K562 (cell line): ENCODE results near the gene ST7. TPM values are rescaled to one million over a fixed set of nuclear protein-coding genes. Genes with fewer than 3 reads are reported as not detected.

Source experiments
- CBFA2T2 ChIP-seq: fragments of 450-650 bp; conservative IDR thresholded peaks from 2 replicates; pipeline ENCODE4 v1.6.1; 2017; ENCODE audit warnings: mild to moderate bottlenecking
- CCAR2 ChIP-seq: fragments of 200-400 bp; formaldehyde crosslinking; IDR thresholded peaks from 2 replicates; pipeline ENCODE4 v1.6.1; 2017; ENCODE audit warnings: mild to moderate bottlenecking, low read depth, low read length
- CEBPG ChIP-seq, 3 experiments: fragments of 200-800 bp in 1 of 3; sonication (Bioruptor generic) in 1 of 3; sonication (generic) in 1 of 3; formaldehyde crosslinking in 1 of 3; IDR thresholded peaks in 2 of 3; conservative IDR thresholded peaks in 1 of 3; 2 replicates each; pipeline versions ENCODE4 v1.6.1 to v1.8.0; 2016 to 2022; ENCODE audit warnings: missing compliant biosample characterization in 2 of 3, missing genetic modification characterization in 2 of 3, mild to moderate bottlenecking in 1 of 3, missing genetic modification reagents in 1 of 3
- HEY1 ChIP-seq: fragments of 250-450 bp; sonication (Bioruptor Pico); IDR thresholded peaks from 2 replicates; pipeline ENCODE4 v1.5.0; 2020; ENCODE audit warnings: mild to moderate bottlenecking, moderate library complexity, borderline replicate concordance
- HNRNPUL1 ChIP-seq: fragments of 200-400 bp; formaldehyde crosslinking; IDR thresholded peaks from 2 replicates; pipeline ENCODE4 v1.6.1; 2017; ENCODE audit warnings: low read length
- NFE2 ChIP-seq: IDR thresholded peaks from 2 replicates; pipeline ENCODE4 v1.6.1; 2014; ENCODE audit warnings: antibody characterized with exemption, low read depth
- POU5F1 ChIP-seq: fragments of 150-350 bp; IDR thresholded peaks from 2 replicates; pipeline ENCODE4 v1.6.1; 2014; ENCODE audit warnings: borderline replicate concordance, low read length, low read depth, mild to moderate bottlenecking; ENCODE audit not compliant: partially characterized antibody
- RCOR1 ChIP-seq, 2 experiments: IDR thresholded peaks; 2 replicates each; pipeline ENCODE4 v1.6.1; 2012; ENCODE audit warnings: low read depth in 2 of 2, low read length in 2 of 2, borderline replicate concordance in 1 of 2, improper control_type of control experiment in 1 of 2
- SIX5 ChIP-seq, 2 experiments: IDR thresholded peaks; 2 replicates each; pipeline ENCODE4 v1.6.1; 2011; ENCODE audit warnings: low read length in 2 of 2, borderline replicate concordance in 1 of 2, low read depth in 1 of 2, mild to moderate bottlenecking in 1 of 2, moderate library complexity in 1 of 2; ENCODE audit not compliant: insufficient read depth in 1 of 2
- SMAD1 ChIP-seq: fragments of 150-350 bp; IDR thresholded peaks from 2 replicates; pipeline ENCODE4 v1.6.1; 2014; ENCODE audit warnings: low read length, low read depth; ENCODE audit not compliant: partially characterized antibody
- TAF9B ChIP-seq: fragments of 450-650 bp; IDR thresholded peaks from 2 replicates; pipeline ENCODE4 v1.6.1; 2018; ENCODE audit warnings: mild to moderate bottlenecking; ENCODE audit not compliant: partially characterized antibody
- TEAD4 ChIP-seq, 2 experiments: sonication (generic) in 1 of 2; formaldehyde crosslinking in 1 of 2; IDR thresholded peaks; 2 replicates each; pipeline versions ENCODE4 v1.6.1 to v1.8.0; 2012 to 2022; ENCODE audit warnings: borderline replicate concordance in 1 of 2, inconsistent platforms in 1 of 2, low read length in 1 of 2, mild to moderate bottlenecking in 1 of 2, missing genetic modification reagents in 1 of 2
- ZNF717 ChIP-seq: fragments of 250-450 bp; sonication (Bioruptor Pico); IDR thresholded peaks from 2 replicates; pipeline ENCODE4 v1.5.0; 2021
- polyA plus RNA-seq, 8 experiments: library from polyadenylated mRNA; depleted of rRNA in 4 of 8; stranded (reverse) in 5 of 8; unstranded in 3 of 8; fragments of >200 nt; fragmentation: Nextera tagmentation in 2 of 8; fragmentation: Illumina TruSeq in 1 of 8; extraction: Ambion mirVana in 2 of 8; extraction: Trizol in 1 of 8; gene quantifications; 2 replicates each; pipeline versions ENCODE4 v1.2.1 to v1.2.3, GENCODE V29; 2011 to 2014; ENCODE audit warnings: inconsistent platforms in 1 of 8, missing spikeins in 1 of 8
- total RNA-seq, 7 experiments: library from RNA; depleted of rRNA in 6 of 7; stranded (reverse); fragments of >200 nt in 6 of 7; fragmentation: Illumina TruSeq in 2 of 7; extraction: Trizol in 2 of 7; gene quantifications; 2 replicates each; pipeline versions ENCODE4 v1.2.1 to v1.2.3, GENCODE V29; 2011 to 2021; ENCODE audit warnings: low replicate concordance in 1 of 7
- TF ChIP-seq, protein P1 (sequence below): fragments of 450-650 bp; IDR thresholded peaks from 2 replicates; pipeline ENCODE4 v1.6.1; 2017; ENCODE audit warnings: antibody characterized with exemption, mild to moderate bottlenecking
- TF ChIP-seq, protein P2 (sequence below), 3 experiments: IDR thresholded peaks in 2 of 3; conservative IDR thresholded peaks in 1 of 3; 2 replicates each; pipeline ENCODE4 v1.5.1; 2011 to 2012; ENCODE audit warnings: low read length in 3 of 3, mild to moderate bottlenecking in 3 of 3, control low read depth in 2 of 3, improper control_type of control experiment in 1 of 3, inconsistent platforms in 1 of 3, low read depth in 1 of 3, mixed read lengths in 1 of 3, moderate library complexity in 1 of 3; ENCODE audit not compliant: insufficient read depth in 2 of 3
- TF ChIP-seq, protein P3 (sequence below): IDR thresholded peaks from 2 replicates; pipeline ENCODE4 v1.6.1; 2012; ENCODE audit warnings: low read depth, low read length, improper control_type of control experiment, borderline replicate concordance
- TF ChIP-seq, protein P4 (sequence below), 2 experiments: fragments of 450-650 bp; conservative IDR thresholded peaks; 2 replicates each; pipeline ENCODE4 v1.6.1; 2017; ENCODE audit warnings: mild to moderate bottlenecking in 2 of 2, moderate library complexity in 2 of 2

ST7 gene
- total and polyA plus RNA-seq, 9 of the 15 experiments (the other 6 are each of a cell fraction or from before 2014, with no cell fraction given) = 23.9 to 56.3 (median 36.9) TPM

DNA sequence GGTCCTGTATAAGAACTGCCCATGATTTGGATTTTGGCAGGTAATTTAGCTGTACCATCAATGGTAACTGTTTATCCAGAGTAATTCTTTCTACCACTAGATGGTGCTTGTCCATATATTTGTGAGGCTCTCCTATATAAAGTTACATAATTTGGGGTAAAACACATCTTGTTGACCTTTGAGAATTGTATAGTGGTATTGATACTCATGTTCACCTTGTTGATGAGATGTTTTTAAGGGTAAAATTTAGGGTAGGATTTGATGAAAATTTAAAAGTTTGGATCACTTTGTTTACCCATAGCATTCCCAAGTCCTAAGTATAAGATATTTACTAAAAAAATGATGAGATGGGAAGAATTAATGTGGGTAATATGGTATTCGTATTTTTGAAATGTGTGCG lies 31.6 kb downstream of the ST7 start (continued):
- TF ChIP-seq, protein P1, sequence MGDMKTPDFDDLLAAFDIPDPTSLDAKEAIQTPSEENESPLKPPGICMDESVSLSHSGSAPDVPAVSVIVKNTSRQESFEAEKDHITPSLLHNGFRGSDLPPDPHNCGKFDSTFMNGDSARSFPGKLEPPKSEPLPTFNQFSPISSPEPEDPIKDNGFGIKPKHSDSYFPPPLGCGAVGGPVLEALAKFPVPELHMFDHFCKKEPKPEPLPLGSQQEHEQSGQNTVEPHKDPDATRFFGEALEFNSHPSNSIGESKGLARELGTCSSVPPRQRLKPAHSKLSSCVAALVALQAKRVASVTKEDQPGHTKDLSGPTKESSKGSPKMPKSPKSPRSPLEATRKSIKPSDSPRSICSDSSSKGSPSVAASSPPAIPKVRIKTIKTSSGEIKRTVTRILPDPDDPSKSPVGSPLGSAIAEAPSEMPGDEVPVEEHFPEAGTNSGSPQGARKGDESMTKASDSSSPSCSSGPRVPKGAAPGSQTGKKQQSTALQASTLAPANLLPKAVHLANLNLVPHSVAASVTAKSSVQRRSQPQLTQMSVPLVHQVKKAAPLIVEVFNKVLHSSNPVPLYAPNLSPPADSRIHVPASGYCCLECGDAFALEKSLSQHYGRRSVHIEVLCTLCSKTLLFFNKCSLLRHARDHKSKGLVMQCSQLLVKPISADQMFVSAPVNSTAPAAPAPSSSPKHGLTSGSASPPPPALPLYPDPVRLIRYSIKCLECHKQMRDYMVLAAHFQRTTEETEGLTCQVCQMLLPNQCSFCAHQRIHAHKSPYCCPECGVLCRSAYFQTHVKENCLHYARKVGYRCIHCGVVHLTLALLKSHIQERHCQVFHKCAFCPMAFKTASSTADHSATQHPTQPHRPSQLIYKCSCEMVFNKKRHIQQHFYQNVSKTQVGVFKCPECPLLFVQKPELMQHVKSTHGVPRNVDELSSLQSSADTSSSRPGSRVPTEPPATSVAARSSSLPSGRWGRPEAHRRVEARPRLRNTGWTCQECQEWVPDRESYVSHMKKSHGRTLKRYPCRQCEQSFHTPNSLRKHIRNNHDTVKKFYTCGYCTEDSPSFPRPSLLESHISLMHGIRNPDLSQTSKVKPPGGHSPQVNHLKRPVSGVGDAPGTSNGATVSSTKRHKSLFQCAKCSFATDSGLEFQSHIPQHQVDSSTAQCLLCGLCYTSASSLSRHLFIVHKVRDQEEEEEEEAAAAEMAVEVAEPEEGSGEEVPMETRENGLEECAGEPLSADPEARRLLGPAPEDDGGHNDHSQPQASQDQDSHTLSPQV = peak; percentile 47; the same call in 1 of the 2 replicates
- TF ChIP-seq CCAR2 (no peak), SMAD1 (peak; percentile 80), HEY1 (CRISPR knock-in tag) (no peak), SIX5 (IDR thresholded peaks at IDR 0.05; ENCODE audit: borderline replicate concordance in 1 of 2, insufficient read depth in 1 of 2, low read depth in 1 of 2, low read length in 2 of 2) (no peak), ZNF717 (CRISPR knock-in tag) (0 out of 2 replicates have a peak, but pooled peaks have one; percentile 66), CBFA2T2 (no peak), POU5F1 (no peak), NFE2 (no peak), HNRNPUL1 (no peak), RCOR1 (IDR thresholded peaks at IDR 0.05; ENCODE audit: borderline replicate concordance in 1 of 2, low read depth in 2 of 2, low read length in 2 of 2) (0 out of 4 replicates have a peak, but pooled peaks of 1 of the 2 experiments have one; percentile 11), CEBPG (CRISPR knock-in tag; IDR thresholded peaks at IDR 0.05) (no peak), CEBPG (tag; conservative IDR thresholded peaks at IDR 0.05 in 1 of 2, IDR thresholded peaks at IDR 0.05 in 1 of 2) (peak in 1 of 2 experiments; percentile 60; a peak in 2 of 4 replicates), TEAD4 (IDR thresholded peaks at IDR 0.05; ENCODE audit: low read length) (no peak), TEAD4 (CRISPR knock-in tag; IDR thresholded peaks at IDR 0.05; ENCODE audit: borderline replicate concordance) (no peak), TAF9B (no peak)
- TF ChIP-seq, protein P2, sequence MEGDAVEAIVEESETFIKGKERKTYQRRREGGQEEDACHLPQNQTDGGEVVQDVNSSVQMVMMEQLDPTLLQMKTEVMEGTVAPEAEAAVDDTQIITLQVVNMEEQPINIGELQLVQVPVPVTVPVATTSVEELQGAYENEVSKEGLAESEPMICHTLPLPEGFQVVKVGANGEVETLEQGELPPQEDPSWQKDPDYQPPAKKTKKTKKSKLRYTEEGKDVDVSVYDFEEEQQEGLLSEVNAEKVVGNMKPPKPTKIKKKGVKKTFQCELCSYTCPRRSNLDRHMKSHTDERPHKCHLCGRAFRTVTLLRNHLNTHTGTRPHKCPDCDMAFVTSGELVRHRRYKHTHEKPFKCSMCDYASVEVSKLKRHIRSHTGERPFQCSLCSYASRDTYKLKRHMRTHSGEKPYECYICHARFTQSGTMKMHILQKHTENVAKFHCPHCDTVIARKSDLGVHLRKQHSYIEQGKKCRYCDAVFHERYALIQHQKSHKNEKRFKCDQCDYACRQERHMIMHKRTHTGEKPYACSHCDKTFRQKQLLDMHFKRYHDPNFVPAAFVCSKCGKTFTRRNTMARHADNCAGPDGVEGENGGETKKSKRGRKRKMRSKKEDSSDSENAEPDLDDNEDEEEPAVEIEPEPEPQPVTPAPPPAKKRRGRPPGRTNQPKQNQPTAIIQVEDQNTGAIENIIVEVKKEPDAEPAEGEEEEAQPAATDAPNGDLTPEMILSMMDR (IDR thresholded peaks at IDR 0.05 in 2 of 3, conservative IDR thresholded peaks at IDR 0.05 in 1 of 3; ENCODE audit: insufficient read depth in 2 of 3, low read depth in 1 of 3, low read length in 3 of 3) = peak; percentile 67 to 86 (median 71)
- TF ChIP-seq, protein P3, sequence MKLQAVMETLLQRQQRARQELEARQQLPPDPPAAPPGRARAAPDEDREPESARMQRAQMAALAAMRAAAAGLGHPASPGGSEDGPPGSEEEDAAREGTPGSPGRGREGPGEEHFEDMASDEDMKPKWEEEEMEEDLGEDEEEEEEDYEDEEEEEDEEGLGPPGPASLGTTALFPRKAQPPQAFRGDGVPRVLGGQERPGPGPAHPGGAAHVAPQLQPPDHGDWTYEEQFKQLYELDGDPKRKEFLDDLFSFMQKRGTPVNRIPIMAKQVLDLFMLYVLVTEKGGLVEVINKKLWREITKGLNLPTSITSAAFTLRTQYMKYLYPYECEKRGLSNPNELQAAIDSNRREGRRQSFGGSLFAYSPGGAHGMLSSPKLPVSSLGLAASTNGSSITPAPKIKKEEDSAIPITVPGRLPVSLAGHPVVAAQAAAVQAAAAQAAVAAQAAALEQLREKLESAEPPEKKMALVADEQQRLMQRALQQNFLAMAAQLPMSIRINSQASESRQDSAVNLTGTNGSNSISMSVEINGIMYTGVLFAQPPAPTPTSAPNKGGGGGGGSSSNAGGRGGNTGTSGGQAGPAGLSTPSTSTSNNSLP = peak; percentile 82
- TF ChIP-seq, protein P4, sequence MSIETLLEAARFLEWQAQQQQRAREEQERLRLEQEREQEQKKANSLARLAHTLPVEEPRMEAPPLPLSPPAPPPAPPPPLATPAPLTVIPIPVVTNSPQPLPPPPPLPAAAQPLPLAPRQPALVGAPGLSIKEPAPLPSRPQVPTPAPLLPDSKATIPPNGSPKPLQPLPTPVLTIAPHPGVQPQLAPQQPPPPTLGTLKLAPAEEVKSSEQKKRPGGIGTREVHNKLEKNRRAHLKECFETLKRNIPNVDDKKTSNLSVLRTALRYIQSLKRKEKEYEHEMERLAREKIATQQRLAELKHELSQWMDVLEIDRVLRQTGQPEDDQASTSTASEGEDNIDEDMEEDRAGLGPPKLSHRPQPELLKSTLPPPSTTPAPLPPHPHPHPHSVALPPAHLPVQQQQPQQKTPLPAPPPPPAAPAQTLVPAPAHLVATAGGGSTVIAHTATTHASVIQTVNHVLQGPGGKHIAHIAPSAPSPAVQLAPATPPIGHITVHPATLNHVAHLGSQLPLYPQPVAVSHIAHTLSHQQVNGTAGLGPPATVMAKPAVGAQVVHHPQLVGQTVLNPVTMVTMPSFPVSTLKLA (conservative IDR thresholded peaks at IDR 0.05) = peak in 1 of 2 experiments; percentile 44; a peak in 1 of 4 replicates
